ENCODE measurements around the gene PLTP.

- peak in 1 of 4 experiments; percentile 46 for TF ChIP-seq CTCF (IDR thresholded peaks at IDR 0.05)
- peak; percentile 32 to 64 for TF ChIP-seq POLR2A (IDR thresholded peaks at IDR 0.05)
Measured at GRCh38 chr20:45890985-45891983, 20.7 kb downstream of the PLTP start, which contains the start of the genes CTSA and NEURL2.

All from gastroesophageal sphincter (tissue), 3 donors.